ENCODE data around the gene C22orf39.
A peak's percentile ranks its signal among the peaks of the same experiment; 100 is the strongest.
"Not testable (repeated sequence)": the region's sequence is repeated elsewhere in the genome, so short reads cannot be mapped to it uniquely, and the experiment has no call there.

Gene C22orf39

DNA sequence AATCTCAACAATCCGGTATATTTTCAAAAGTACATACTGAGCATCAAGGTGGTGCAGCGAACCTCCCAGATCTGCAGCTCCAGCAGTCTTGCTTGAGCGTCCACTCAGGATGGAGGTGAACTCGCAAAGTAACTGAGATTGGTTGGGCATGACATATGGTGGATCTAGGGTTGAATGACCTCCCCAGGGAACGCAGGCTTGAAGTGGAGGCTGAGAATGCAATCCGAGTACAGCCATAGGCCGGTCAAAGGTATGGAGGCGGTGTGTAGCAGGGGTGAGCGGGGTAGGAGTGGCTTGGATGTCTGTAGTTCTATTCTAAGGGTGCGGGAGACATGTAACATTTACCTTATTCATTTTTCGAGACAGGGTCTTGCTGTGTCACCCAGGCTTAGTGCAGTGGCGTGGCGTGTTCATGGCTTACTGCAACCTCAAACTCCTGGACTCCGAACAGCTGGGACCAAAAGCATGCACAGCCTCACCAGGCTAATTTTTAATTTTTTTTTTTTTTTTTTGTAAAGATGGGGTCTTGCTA, 631 bp upstream of the C22orf39 start:
- in situ Hi-C loops (cut with HindIII; ENCODE audit: low sequenced_read_pairs), result no loop called here
- H3K4me3 ChIP-seq (ENCODE audit: low read depth, low read length), result peak overlapping the region; percentile 80
- DNase-seq (ENCODE audit: low read depth, low spot score), result peak; percentile 68
- TF ChIP-seq, protein P1, sequence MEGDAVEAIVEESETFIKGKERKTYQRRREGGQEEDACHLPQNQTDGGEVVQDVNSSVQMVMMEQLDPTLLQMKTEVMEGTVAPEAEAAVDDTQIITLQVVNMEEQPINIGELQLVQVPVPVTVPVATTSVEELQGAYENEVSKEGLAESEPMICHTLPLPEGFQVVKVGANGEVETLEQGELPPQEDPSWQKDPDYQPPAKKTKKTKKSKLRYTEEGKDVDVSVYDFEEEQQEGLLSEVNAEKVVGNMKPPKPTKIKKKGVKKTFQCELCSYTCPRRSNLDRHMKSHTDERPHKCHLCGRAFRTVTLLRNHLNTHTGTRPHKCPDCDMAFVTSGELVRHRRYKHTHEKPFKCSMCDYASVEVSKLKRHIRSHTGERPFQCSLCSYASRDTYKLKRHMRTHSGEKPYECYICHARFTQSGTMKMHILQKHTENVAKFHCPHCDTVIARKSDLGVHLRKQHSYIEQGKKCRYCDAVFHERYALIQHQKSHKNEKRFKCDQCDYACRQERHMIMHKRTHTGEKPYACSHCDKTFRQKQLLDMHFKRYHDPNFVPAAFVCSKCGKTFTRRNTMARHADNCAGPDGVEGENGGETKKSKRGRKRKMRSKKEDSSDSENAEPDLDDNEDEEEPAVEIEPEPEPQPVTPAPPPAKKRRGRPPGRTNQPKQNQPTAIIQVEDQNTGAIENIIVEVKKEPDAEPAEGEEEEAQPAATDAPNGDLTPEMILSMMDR (IDR thresholded peaks at IDR 0.05; ENCODE audit: low read depth, low read length), result no peak

DNA sequence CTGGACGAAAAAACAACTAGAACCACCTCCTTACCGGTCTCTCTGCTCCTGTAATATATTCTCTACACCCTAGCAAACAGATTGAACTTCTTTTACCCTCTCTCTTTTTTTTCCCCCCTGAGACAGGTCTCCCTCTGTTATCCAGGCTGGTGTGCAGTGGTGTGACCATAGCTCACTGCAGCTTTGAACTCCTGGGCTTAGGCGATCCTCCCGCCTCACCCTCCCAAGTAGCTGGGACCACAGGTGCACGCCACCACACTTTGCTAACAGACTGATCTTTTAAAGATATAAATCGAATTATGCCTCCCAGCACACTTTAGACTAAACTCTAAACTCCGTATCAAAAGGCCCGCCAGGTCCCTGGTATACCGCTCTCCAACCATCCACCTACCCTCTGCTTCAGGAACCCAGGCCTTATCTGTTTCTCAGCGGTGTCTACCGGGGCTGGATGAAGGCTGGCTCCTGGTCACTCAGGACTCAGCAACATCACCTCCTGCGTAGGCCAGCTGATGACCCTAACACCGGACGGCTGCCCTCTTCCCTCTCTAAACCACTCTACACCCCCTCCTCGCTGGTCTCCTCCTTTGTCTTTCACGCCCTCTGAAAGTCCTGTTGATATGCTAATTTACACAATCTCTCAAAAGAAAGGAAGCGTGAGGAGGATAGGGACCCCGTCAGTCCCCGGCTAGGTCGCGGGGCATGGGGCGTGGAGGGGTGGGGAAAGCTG, 745 bp downstream of the C22orf39 start:
- peak overlapping the region; percentile 80 for H3K4me3 ChIP-seq (ENCODE audit: low read depth, low read length)
- TF ChIP-seq, protein P1 (IDR thresholded peaks at IDR 0.05; ENCODE audit: low read depth, low read length), result no peak
- in situ Hi-C loops (cut with HindIII; ENCODE audit: low sequenced_read_pairs), result no loop called here
- DNase-seq (ENCODE audit: low read depth, low spot score), result no peak

DNA sequence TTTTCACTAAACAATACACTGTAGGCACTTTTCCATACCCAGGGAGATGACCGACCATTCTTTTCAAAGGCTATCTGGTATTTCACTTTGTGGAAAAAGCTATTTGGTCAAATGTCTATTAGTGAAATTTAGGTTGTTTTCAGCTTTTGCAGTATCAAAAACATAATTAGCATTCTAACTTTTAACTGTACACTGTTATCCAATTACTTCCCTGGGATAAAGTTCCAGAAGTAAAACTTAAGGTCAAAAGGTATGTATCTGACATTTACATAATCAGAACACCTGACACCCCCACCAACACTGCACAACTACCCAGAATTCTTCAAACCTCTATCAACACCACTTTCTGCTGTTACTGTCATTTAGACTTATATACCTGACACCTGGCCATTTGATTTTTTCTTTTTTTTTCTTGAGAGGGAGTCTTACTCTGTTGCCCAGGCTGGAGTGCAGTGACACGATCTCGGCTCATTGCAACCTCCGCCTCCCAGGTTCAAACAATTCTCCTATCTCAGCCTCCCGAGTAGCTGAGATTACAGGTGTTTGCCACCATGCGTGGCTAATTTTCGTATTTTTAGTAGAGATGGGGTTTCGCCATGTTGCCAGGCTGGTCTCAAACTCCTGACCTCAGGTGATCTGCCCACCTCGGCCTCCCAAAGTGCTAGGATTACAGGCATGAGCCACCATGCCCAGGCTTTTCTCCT, 2.1 kb downstream of the C22orf39 start:
- DNase-seq (ENCODE audit: low read depth, low spot score); H3K4me3 ChIP-seq (ENCODE audit: low read depth, low read length); in situ Hi-C loops (cut with HindIII; ENCODE audit: low sequenced_read_pairs): not testable (repeated sequence)

- no peak overlapping the region for H3K4me3 ChIP-seq (ENCODE audit: low read depth, low read length)
- TF ChIP-seq, protein P1 (IDR thresholded peaks at IDR 0.05; ENCODE audit: low read depth, low read length), result no peak
- DNase-seq (ENCODE audit: low read depth, low spot score), result no peak
- in situ Hi-C loops (cut with HindIII; ENCODE audit: low sequenced_read_pairs), result no loop called here
Measured at GRCh38 chr22:19443544-19444211, 3.8 kb downstream of the C22orf39 start.

DNA sequence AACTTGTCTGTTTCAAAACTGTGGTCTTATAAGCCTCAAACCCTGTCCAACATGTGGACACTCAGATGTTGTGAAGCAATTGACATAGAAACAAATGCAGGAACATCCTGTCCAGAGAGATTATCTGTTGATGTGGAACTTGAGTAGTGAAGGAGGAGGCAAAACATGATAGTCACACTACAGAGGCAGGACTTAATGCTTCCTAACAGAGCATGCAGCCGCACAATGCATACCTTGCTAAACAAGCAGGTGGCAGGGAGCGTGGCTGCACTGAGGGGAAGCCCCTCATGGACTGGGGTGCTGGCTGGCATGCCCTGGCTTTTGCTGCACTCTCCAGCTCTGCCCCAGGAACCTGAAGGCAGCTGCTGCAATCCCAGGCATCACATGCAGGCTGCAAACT, 5.3 kb downstream of the C22orf39 start:
- in situ Hi-C loops (cut with HindIII; ENCODE audit: low sequenced_read_pairs), result no loop called here
- no peak overlapping the region for H3K4me3 ChIP-seq (ENCODE audit: low read depth, low read length)
- TF ChIP-seq, protein P1 (IDR thresholded peaks at IDR 0.05; ENCODE audit: low read depth, low read length), result no peak
- DNase-seq (ENCODE audit: low read depth, low spot score), result no peak

DNA sequence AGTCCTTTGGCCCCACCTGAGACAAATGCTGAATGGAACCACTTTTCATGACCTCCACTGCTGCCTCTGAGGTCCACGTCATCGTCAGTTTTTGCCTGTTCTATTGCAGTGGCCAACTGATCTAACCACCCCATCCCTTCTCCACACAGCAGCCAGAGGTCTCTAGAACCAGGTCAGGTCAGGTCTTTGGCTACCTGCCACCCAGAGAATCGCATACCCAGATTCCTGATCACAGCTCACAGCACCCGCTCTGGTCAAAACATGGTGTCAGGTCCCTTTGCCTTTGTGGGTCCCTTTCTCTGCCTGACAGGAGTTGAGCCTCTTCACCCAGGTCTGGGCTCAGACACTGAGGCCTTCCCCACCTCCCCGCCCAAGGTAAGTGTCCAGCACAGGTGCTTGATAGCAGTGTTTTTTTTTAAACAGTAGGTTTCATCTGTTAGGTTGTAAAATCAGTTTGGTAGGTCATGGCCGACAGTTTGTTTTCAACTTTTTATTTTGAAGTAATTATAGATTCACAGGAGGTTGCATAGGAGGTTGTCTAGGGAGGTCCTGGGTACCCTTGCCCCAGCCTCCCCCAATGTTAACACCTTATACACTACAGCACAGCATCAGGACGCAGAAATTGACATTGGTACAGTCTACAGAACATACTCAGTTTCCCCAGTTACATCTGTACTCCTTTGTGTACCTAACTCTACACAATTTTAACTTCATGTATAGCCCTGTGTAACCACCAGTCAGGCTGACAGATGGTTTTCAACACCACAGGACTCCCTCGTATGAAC, 6.9 kb downstream of the C22orf39 start:
- H3K4me3 ChIP-seq (ENCODE audit: low read depth, low read length), result no peak overlapping the region
- no peak for DNase-seq (ENCODE audit: low read depth, low spot score)
- TF ChIP-seq, protein P1 (IDR thresholded peaks at IDR 0.05; ENCODE audit: low read depth, low read length), result no peak
- in situ Hi-C loops (cut with HindIII; ENCODE audit: low sequenced_read_pairs), result no loop called here
